H1 (cell line): ENCODE results near the gene MGLL. TPM values are rescaled to one million over a fixed set of nuclear protein-coding genes. Genes with fewer than 3 reads are reported as not detected.

ENCODE experiments used
- CTCF ChIA-PET: fragments of 300-600 bp; sonication (Branson Sonifier 250); formaldehyde crosslinking; loops from one replicate; lab custom pipeline; 2021; ENCODE audit not compliant: partially characterized antibody; lab: Charles Lee
- POLR2A ChIA-PET: fragments of 300-600 bp; sonication (Branson Sonifier 250); formaldehyde crosslinking; loops from one replicate; lab custom pipeline; 2021; ENCODE audit warnings: inconsistent platforms; ENCODE audit not compliant: partially characterized antibody; lab: Charles Lee
- DNase-seq, 2 experiments: peaks; one replicate each; pipeline versions ENCODE4 v3.0.0 to v3.0.0-alpha.2; 2010 to 2022; ENCODE audit warnings: low spot score in 2 of 2, low read depth in 1 of 2, mixed read lengths in 1 of 2
- FAIRE-seq: peaks from 2 replicates; lab custom pipeline; 2011; peaks lifted over from hg19 to GRCh38; lab: Jason Lieb, UNC
- H2AFZ ChIP-seq: 2 replicates; pipeline ENCODE4 v1.8.1; 2012; ENCODE audit warnings: low read length, inconsistent platforms
- H2AK5ac ChIP-seq: 2 replicates; pipeline ENCODE4 v1.6.1; 2013; ENCODE audit warnings: low read depth, low read length
- H2BK120ac ChIP-seq: replicated peaks from 2 replicates; pipeline ENCODE3; 2013; ENCODE audit warnings: low read depth, low read length, inconsistent platforms
- H2BK12ac ChIP-seq: 2 replicates; pipeline ENCODE4 v1.6.1; 2013; ENCODE audit warnings: low read depth, low read length
- H2BK15ac ChIP-seq: 2 replicates; pipeline ENCODE4 v1.6.1; 2013; ENCODE audit warnings: low read length
- H2BK20ac ChIP-seq: 2 replicates; pipeline ENCODE4 v1.6.1; 2013; ENCODE audit warnings: low read length
- H2BK5ac ChIP-seq: 2 replicates; pipeline ENCODE4 v1.6.1; 2013; ENCODE audit warnings: low read depth, low read length
- H3K14ac ChIP-seq: 2 replicates; pipeline ENCODE4 v1.6.1; 2013; ENCODE audit warnings: inconsistent platforms; ENCODE audit not compliant: insufficient read length
- H3K18ac ChIP-seq: 2 replicates; pipeline ENCODE4 v1.6.1; 2013; ENCODE audit warnings: low read length; ENCODE audit errors: extremely low read depth
- H3K23ac ChIP-seq: 2 replicates; pipeline ENCODE4 v1.6.1; 2013; ENCODE audit warnings: inconsistent platforms; ENCODE audit not compliant: insufficient read length
- H3K23me2 ChIP-seq: 2 replicates; pipeline ENCODE4 v1.6.1; 2013; ENCODE audit warnings: low read depth, low read length
- H3K27ac ChIP-seq: 2 replicates; pipeline ENCODE4 v1.6.1; 2011; ENCODE audit warnings: low read depth, low read length, inconsistent platforms
- H3K27me3 ChIP-seq, 4 experiments: replicated peaks in 1 of 4; 1 replicate in 1 of 4; 2 replicates in 3 of 4; pipeline versions ENCODE4 v1.6.1 to v1.8.1; 2011 to 2013; ENCODE audit warnings: low read length in 3 of 4, mild to moderate bottlenecking in 3 of 4, inconsistent platforms in 2 of 4, mixed read lengths in 2 of 4, moderate library complexity in 1 of 4; ENCODE audit not compliant: control insufficient read depth in 3 of 4, insufficient read depth in 3 of 4; ENCODE audit errors: extremely low read depth in 1 of 4
- H3K36me3 ChIP-seq, 4 experiments: 2 replicates each; pipeline versions ENCODE4 v1.6.1 to v1.8.1; 2011 to 2013; ENCODE audit warnings: mild to moderate bottlenecking in 4 of 4, low read length in 3 of 4, moderate library complexity in 2 of 4, control low read depth in 1 of 4, inconsistent platforms in 1 of 4; ENCODE audit not compliant: insufficient read depth in 4 of 4, control insufficient read depth in 2 of 4
- H3K4ac ChIP-seq: replicated peaks from 2 replicates; pipeline ENCODE3; 2013; ENCODE audit warnings: low read length, low read depth, mixed read lengths, inconsistent platforms; ENCODE audit not compliant: insufficient read length
- H3K4me1 ChIP-seq, 4 experiments: replicated peaks in 1 of 4; 1 replicate in 1 of 4; 2 replicates in 3 of 4; pipeline versions ENCODE4 v1.6.1 to v1.8.1; 2011 to 2013; ENCODE audit warnings: low read length in 3 of 4, inconsistent platforms in 2 of 4, mixed read lengths in 1 of 4; ENCODE audit not compliant: insufficient read depth in 4 of 4, control insufficient read depth in 3 of 4
- H3K4me2 ChIP-seq, 2 experiments: 2 replicates each; pipeline versions ENCODE4 v1.6.1 to v1.8.1; 2011 to 2013; ENCODE audit warnings: low read depth in 2 of 2, low read length in 2 of 2, control low read depth in 1 of 2, inconsistent platforms in 1 of 2, mild to moderate bottlenecking in 1 of 2; ENCODE audit not compliant: insufficient read depth in 1 of 2
- H3K4me3 ChIP-seq, 4 experiments: fragments of 200-600, 300-600 bp in 1 of 4; sonication (generic), shearing (Covaris generic), sonication (Bioruptor Twin) in 1 of 4; 2 replicates each; pipeline versions ENCODE4 v1.5.1 to v1.8.1; 2011 to 2016; ENCODE audit warnings: low read length in 4 of 4, low read depth in 3 of 4, control low read depth in 2 of 4, inconsistent platforms in 2 of 4, mild to moderate bottlenecking in 2 of 4, mixed read lengths in 1 of 4, moderate library complexity in 1 of 4; ENCODE audit not compliant: insufficient read depth in 2 of 4; ENCODE audit errors: extremely low read depth in 1 of 4
- H3K56ac ChIP-seq: replicated peaks from 2 replicates; pipeline ENCODE3; 2013; ENCODE audit warnings: low read depth, mild to moderate bottlenecking, mixed read lengths, low read length, inconsistent platforms; ENCODE audit not compliant: insufficient read length
- H3K79me1 ChIP-seq: 2 replicates; pipeline ENCODE4 v1.6.1; 2013; ENCODE audit warnings: low read depth, low read length, control low read depth
- H3K79me2 ChIP-seq, 2 experiments: 2 replicates each; pipeline versions ENCODE4 v1.6.1 to v1.8.1; 2012 to 2013; ENCODE audit warnings: low read length in 2 of 2, mild to moderate bottlenecking in 2 of 2, inconsistent platforms in 1 of 2; ENCODE audit not compliant: insufficient read depth in 2 of 2, control insufficient read depth in 1 of 2
- H3K9ac ChIP-seq, 4 experiments: replicated peaks in 1 of 4; 1 replicate in 1 of 4; 2 replicates in 3 of 4; pipeline versions ENCODE4 v1.6.1 to v1.8.1; 2011 to 2013; ENCODE audit warnings: low read depth in 3 of 4, low read length in 3 of 4, control low read depth in 2 of 4, mild to moderate bottlenecking in 2 of 4, moderate library complexity in 2 of 4, inconsistent platforms in 1 of 4; ENCODE audit errors: extremely low read depth in 1 of 4
- H3K9me3 ChIP-seq, 2 experiments: 2 replicates each; pipeline versions ENCODE4 v1.6.1 to v1.8.1; 2012 to 2013; ENCODE audit warnings: mild to moderate bottlenecking in 2 of 2, moderate library complexity in 2 of 2, control low read depth in 1 of 2, inconsistent platforms in 1 of 2, low read depth in 1 of 2, low read length in 1 of 2, mixed read lengths in 1 of 2; ENCODE audit not compliant: insufficient read depth in 2 of 2
- H4K20me1 ChIP-seq, 2 experiments: replicated peaks in 1 of 2; 2 replicates each; pipeline versions ENCODE3 to v1.8.1; 2011 to 2013; ENCODE audit warnings: inconsistent platforms in 2 of 2, low read length in 2 of 2, mild to moderate bottlenecking in 1 of 2; ENCODE audit not compliant: insufficient read depth in 2 of 2, control insufficient read depth in 1 of 2
- H4K5ac ChIP-seq: 2 replicates; pipeline ENCODE4 v1.6.1; 2013; ENCODE audit warnings: low read length, low read depth, mixed read lengths, inconsistent platforms; ENCODE audit not compliant: insufficient read length
- H4K8ac ChIP-seq: 2 replicates; pipeline ENCODE4 v1.8.0; 2013; ENCODE audit warnings: mild to moderate bottlenecking, moderate library complexity, low read length, inconsistent platforms; ENCODE audit not compliant: insufficient read depth; ENCODE audit errors: extremely low read depth
- H4K91ac ChIP-seq: replicated peaks from 2 replicates; pipeline ENCODE3; 2013; ENCODE audit warnings: low read length, mixed read lengths, inconsistent platforms; ENCODE audit not compliant: insufficient read length
- ASH2L ChIP-seq: fragments of 200-600, 300-600 bp; sonication (generic); IDR thresholded peaks from one replicate; pipeline ENCODE4 v1.7.1; 2017; ENCODE audit warnings: low read length
- BRCA1 ChIP-seq: IDR thresholded peaks from 2 replicates; pipeline ENCODE4 v1.6.1; 2012; ENCODE audit warnings: low read depth, low read length, improper control_type of control experiment
- JUN ChIP-seq: IDR thresholded peaks from 2 replicates; pipeline ENCODE4 v1.6.1; 2011; ENCODE audit warnings: low read depth, mild to moderate bottlenecking, improper control_type of control experiment, low read length
- JUND ChIP-seq: IDR thresholded peaks from 2 replicates; pipeline ENCODE4 v1.6.1; 2011; ENCODE audit warnings: mild to moderate bottlenecking, improper control_type of control experiment, low read length
- KDM1A ChIP-seq: fragments of 200-600, 300-600 bp; sonication (generic); IDR thresholded peaks from 2 replicates; pipeline ENCODE4 v1.7.1; 2016; ENCODE audit warnings: mild to moderate bottlenecking, low read length, borderline replicate concordance
- NANOG ChIP-seq: IDR thresholded peaks from 2 replicates; pipeline ENCODE4 v1.6.1; 2011; ENCODE audit warnings: low read length, low read depth, mild to moderate bottlenecking, inconsistent platforms; ENCODE audit not compliant: insufficient read depth, poor library complexity, severe bottlenecking
- POLR2A ChIP-seq, 2 experiments: IDR thresholded peaks; 1 replicate in 1 of 2; 2 replicates in 1 of 2; pipeline ENCODE4 v1.6.1; 2011; ENCODE audit warnings: low read depth in 2 of 2, low read length in 2 of 2, mild to moderate bottlenecking in 2 of 2; ENCODE audit errors: control extremely low read depth in 1 of 2
- POLR2AphosphoS5 ChIP-seq: IDR thresholded peaks from 2 replicates; pipeline ENCODE4 v1.6.1; 2011; ENCODE audit warnings: low read depth, low read length
- TEAD4 ChIP-seq: IDR thresholded peaks from 2 replicates; pipeline ENCODE4 v1.6.1; 2012; ENCODE audit warnings: low read depth, low read length, inconsistent platforms, mixed read lengths
- WGBS, 2 experiments: shearing (Covaris generic) in 1 of 2; methylation state at CpG; one replicate each; pipeline versions ENCODE4 v1.1.6 to v1.1.7; 2013 to 2015; ENCODE audit warnings: low lambda C conversion rate in 2 of 2, mixed read lengths in 2 of 2, inconsistent platforms in 1 of 2, low coverage in 1 of 2, missing lambda C conversion rate in 1 of 2; ENCODE audit not compliant: insufficient replicate concordance in 2 of 2, insufficient coverage in 1 of 2, insufficient read length in 1 of 2; ENCODE audit errors: extremely low coverage in 1 of 2, missing lambda C conversion rate in 1 of 2; 5-methylcytosine and 5-hydroxymethylcytosine counted together
- polyA plus RNA-seq, 7 experiments: library from polyadenylated mRNA; depleted of rRNA in 3 of 7; stranded (reverse) in 5 of 7; unstranded in 2 of 7; fragments of >200 nt in 5 of 7; fragments of 200-250 nt in 2 of 7; gene quantifications; 1 replicate in 5 of 7; 2 replicates in 1 of 7; 4 replicates in 1 of 7; pipeline versions ENCODE4 v1.2.1 to v1.2.3, GENCODE V29; 2011 to 2013; ENCODE audit warnings: missing spikeins in 2 of 7, mixed read lengths in 2 of 7
- total RNA-seq: library from RNA; stranded (reverse); fragmentation: NEBNext Ultra II Directional; extraction: Animal tissue kit (Norgen Biotek cat#: 25700); gene quantifications from 2 replicates; pipeline ENCODE4 v1.2.1, GENCODE V29; 2021
- TF ChIP-seq, protein P1 (sequence below): IDR thresholded peaks from 2 replicates; pipeline ENCODE4 v1.6.1; 2012; ENCODE audit warnings: low read length, inconsistent platforms

Gene MGLL
- total and polyA plus RNA-seq, 2 of the 8 experiments (the other 6 are each of a cell fraction or from before 2014, with no cell fraction given): 0.05 to 0.34 TPM

GRCh38 chr3:127658234-127658633 is 164.1 kb downstream of the MGLL start:
- ChIA-PET CTCF (interaction anchor here (0.8 to 1.2 kb wide), 3 partner anchors 9 to 173 kb away, joined by 3 read pairs; no protein-coding TSS in a partner anchor), POLR2A (no interaction called here)
- Histone ChIP-seq H3K56ac (no peak overlapping the region), H3K4ac (no peak overlapping the region), H2BK5ac (no peak overlapping the region), H3K4me1 (no peaks in the 10 kb centered on the region), H3K27ac (no peak overlapping the region), H4K5ac (no peak overlapping the region), H2BK12ac (no peak overlapping the region), H3K4me2 (no peak overlapping the region), H3K18ac (no peak overlapping the region), H3K4me3 (no peak overlapping the region), H4K8ac (no peak overlapping the region), H3K79me2 (no peaks in the 10 kb centered on the region), H4K20me1 (no peaks in the 10 kb centered on the region), H3K9ac (no peak overlapping the region), H3K23ac (no peak overlapping the region), H2BK120ac (no peak overlapping the region), H3K9me3 (no peaks in the 10 kb centered on the region), H3K23me2 (no peaks in the 10 kb centered on the region), H2BK20ac (no peak overlapping the region), H3K27me3 (no peaks in the 10 kb centered on the region), H2BK15ac (no peak overlapping the region), H3K36me3 (peaks cover 0 to 2% (median under 1%) of the 10 kb centered on the region in 4 experiments; a peak in 2 of 8 replicates), H4K91ac (no peak overlapping the region), H3K14ac (no peak overlapping the region), H3K79me1 (peaks cover 2% of the 10 kb centered on the region; the same call in 1 of the 2 replicates), H2AFZ (no peak overlapping the region), H2AK5ac (no peak overlapping the region)
- WGBS, 2 experiments: 89% methylated on average over 1 of the region's 1 CpG; no CpG with 5 or more reads in 1 of the 2 experiments
- FAIRE-seq: no peak
- DNase-seq: no peak
- TF ChIP-seq BRCA1 (no peak), POLR2AphosphoS5 (no peak), ASH2L (no peak), NANOG (no peak), POLR2A (IDR thresholded peaks at IDR 0.05; ENCODE audit: control extremely low read depth in 1 of 2, low read depth in 2 of 2, low read length in 2 of 2) (no peak), KDM1A (no peak), TEAD4 (no peak), JUN (no peak), JUND (no peak)
- TF ChIP-seq, protein P1, sequence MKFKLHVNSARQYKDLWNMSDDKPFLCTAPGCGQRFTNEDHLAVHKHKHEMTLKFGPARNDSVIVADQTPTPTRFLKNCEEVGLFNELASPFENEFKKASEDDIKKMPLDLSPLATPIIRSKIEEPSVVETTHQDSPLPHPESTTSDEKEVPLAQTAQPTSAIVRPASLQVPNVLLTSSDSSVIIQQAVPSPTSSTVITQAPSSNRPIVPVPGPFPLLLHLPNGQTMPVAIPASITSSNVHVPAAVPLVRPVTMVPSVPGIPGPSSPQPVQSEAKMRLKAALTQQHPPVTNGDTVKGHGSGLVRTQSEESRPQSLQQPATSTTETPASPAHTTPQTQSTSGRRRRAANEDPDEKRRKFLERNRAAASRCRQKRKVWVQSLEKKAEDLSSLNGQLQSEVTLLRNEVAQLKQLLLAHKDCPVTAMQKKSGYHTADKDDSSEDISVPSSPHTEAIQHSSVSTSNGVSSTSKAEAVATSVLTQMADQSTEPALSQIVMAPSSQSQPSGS: no peak
